GM23338 (cell line): ENCODE data around the gene WDR93.

Experiments used
- ETS1 ChIP-seq: IDR thresholded peaks from 2 replicates; pipeline ENCODE4 v1.6.1; 2016; ENCODE audit warnings: antibody characterized with exemption
- EZH2 ChIP-seq: fragments of 200-600 bp; sonication (generic); IDR thresholded peaks from one replicate; pipeline ENCODE4 v1.8.0; 2017; ENCODE audit warnings: antibody characterized with exemption, mild to moderate bottlenecking, low read depth; ENCODE audit not compliant: unreplicated experiment
- EZH2phosphoT487 ChIP-seq: fragments of 200-600 bp; sonication (generic); IDR thresholded peaks from one replicate; pipeline ENCODE4 v1.8.1; 2018; ENCODE audit warnings: antibody characterized with exemption; ENCODE audit not compliant: unreplicated experiment
- JUNB ChIP-seq: IDR thresholded peaks from one replicate; pipeline ENCODE4 v1.6.1; 2016; ENCODE audit warnings: antibody characterized with exemption; ENCODE audit not compliant: unreplicated experiment
- POLR2AphosphoS5 ChIP-seq: IDR thresholded peaks from 2 replicates; pipeline ENCODE4 v1.6.1; 2016; ENCODE audit warnings: antibody characterized with exemption, low read depth
- REST ChIP-seq: IDR thresholded peaks from one replicate; pipeline ENCODE4 v1.6.1; 2018; ENCODE audit warnings: antibody characterized with exemption; ENCODE audit not compliant: unreplicated experiment
- ZNF114 ChIP-seq: fragments of 250-450 bp; sonication (Bioruptor Pico); IDR thresholded peaks from 2 replicates; pipeline ENCODE4 v1.5.0; 2020; ENCODE audit warnings: mild to moderate bottlenecking, moderate library complexity
- ZNF331 ChIP-seq: fragments of 250-450 bp; sonication (Bioruptor Pico); IDR thresholded peaks from 2 replicates; pipeline ENCODE4 v1.5.0; 2020; ENCODE audit warnings: low read depth, mild to moderate bottlenecking, moderate library complexity
- TF ChIP-seq, protein P1 (sequence below), 2 experiments: fragments of 200-600 bp in 1 of 2; sonication (generic) in 1 of 2; conservative IDR thresholded peaks; 2 replicates each; pipeline versions ENCODE4 v1.5.1 to v1.6.1; 2016 to 2017; ENCODE audit warnings: antibody characterized with exemption in 2 of 2, low read depth in 2 of 2, mild to moderate bottlenecking in 2 of 2, moderate library complexity in 1 of 2

DNA sequence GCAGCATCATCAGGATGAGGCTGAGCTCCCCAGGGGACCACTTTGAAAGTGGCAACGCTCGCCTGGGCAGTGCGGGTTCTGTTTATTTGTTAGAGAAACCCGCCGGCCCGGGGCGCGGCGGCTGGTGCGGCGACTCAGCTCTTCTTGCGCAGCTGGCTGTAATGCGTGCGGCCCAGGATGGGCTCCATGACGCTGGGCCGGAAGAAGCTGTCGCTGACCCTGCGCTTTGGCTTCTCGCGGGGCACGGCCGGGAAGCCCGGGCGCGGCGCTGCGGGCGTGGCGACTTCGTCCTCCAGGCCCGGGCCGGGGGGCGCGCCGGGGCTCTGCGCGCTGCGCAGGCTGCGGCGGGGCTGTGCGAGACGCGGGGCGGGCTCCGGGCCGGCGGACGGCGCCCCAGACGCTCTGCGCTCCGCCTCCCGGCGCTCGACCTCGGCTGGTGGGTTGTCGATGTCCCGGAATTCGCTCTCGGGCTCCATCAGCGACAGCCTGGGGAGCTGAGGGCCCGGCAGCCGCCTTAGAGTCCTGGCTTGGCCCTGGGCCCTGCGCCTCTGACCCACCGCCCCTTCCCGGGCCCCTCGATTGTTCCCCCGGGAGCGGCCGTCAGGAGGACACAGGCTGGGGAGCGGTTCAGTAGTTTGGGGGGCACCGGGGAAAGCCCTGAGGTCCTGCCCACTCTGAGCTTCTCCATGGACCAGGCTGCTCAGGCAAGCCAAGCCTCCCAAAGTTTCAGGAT, 25.0 kb upstream of the WDR93 start:
- no peak for TF ChIP-seq REST
- TF ChIP-seq POLR2AphosphoS5 = 0 out of 2 replicates have a peak, but pooled peaks have one; percentile 38
- TF ChIP-seq, protein P1, sequence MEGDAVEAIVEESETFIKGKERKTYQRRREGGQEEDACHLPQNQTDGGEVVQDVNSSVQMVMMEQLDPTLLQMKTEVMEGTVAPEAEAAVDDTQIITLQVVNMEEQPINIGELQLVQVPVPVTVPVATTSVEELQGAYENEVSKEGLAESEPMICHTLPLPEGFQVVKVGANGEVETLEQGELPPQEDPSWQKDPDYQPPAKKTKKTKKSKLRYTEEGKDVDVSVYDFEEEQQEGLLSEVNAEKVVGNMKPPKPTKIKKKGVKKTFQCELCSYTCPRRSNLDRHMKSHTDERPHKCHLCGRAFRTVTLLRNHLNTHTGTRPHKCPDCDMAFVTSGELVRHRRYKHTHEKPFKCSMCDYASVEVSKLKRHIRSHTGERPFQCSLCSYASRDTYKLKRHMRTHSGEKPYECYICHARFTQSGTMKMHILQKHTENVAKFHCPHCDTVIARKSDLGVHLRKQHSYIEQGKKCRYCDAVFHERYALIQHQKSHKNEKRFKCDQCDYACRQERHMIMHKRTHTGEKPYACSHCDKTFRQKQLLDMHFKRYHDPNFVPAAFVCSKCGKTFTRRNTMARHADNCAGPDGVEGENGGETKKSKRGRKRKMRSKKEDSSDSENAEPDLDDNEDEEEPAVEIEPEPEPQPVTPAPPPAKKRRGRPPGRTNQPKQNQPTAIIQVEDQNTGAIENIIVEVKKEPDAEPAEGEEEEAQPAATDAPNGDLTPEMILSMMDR (conservative IDR thresholded peaks at IDR 0.05; ENCODE audit: low read depth in 2 of 2) = no peak
- peak; percentile 30 for TF ChIP-seq EZH2
- TF ChIP-seq JUNB = no peak
- no peak for TF ChIP-seq ETS1
- TF ChIP-seq ZNF114 (CRISPR knock-in tag) = no peak
- no peak for TF ChIP-seq EZH2phosphoT487
- TF ChIP-seq ZNF331 (CRISPR knock-in tag) = no peak
